PC-9 (cell line): ENCODE data around the gene C1orf21. TPM values are rescaled to one million over a fixed set of nuclear protein-coding genes. Genes with fewer than 3 reads are reported as not detected.

Source experiments
- BruUV-seq: library from RNA; stranded (reverse); fragments of 400-500 nt; replicated peaks from 2 replicates; lab custom pipeline; 2021; lab: Mats Ljungman, UMichigan
- CTCF ChIA-PET: fragments of 300-600 bp; sonication (Branson Sonifier 250); formaldehyde crosslinking; loops from one replicate; lab custom pipeline; 2022; ENCODE audit warnings: antibody characterized with exemption; lab: Charles Lee
- POLR2A ChIA-PET: fragments of 300-600 bp; sonication (Branson Sonifier 250); formaldehyde crosslinking; loops from one replicate; lab custom pipeline; 2022; ENCODE audit warnings: antibody characterized with exemption; ENCODE audit not compliant: unreplicated experiment; lab: Charles Lee
- DNase-seq, 2 experiments: peaks; one replicate each; pipeline versions ENCODE4 v3.0.0 to v3.0.0-alpha.2; 2015 to 2022; ENCODE audit warnings: mixed read lengths in 1 of 2
- H2AFZ ChIP-seq: fragments of 200-600 bp; sonication (generic); 2 replicates; pipeline ENCODE4 v1.8.1; 2017; ENCODE audit warnings: antibody characterized with exemption
- H3F3A ChIP-seq: fragments of 200-600 bp; sonication (generic); 2 replicates; pipeline ENCODE4 v1.8.1; 2017; ENCODE audit warnings: antibody characterized with exemption, mild to moderate bottlenecking, low read depth; ENCODE audit not compliant: insufficient read depth
- H3K27ac ChIP-seq: fragments of 200-600 bp; sonication (generic); 2 replicates; pipeline ENCODE4 v1.6.1; 2016; ENCODE audit warnings: mixed run types
- H3K27me3 ChIP-seq: fragments of 200-600 bp; sonication (generic); 2 replicates; pipeline ENCODE4 v1.6.1; 2016; ENCODE audit warnings: low read depth, mixed run types; ENCODE audit not compliant: insufficient read depth
- H3K36me3 ChIP-seq: fragments of 200-600 bp; sonication (generic); 2 replicates; pipeline ENCODE4 v1.6.1; 2016; ENCODE audit warnings: low read depth, mixed run types
- H3K4me1 ChIP-seq: fragments of 200-600 bp; sonication (generic); replicated peaks from 2 replicates; pipeline ENCODE4 v1.6.1; 2016; ENCODE audit warnings: mixed run types; ENCODE audit not compliant: insufficient read depth
- H3K4me2 ChIP-seq: fragments of 200-600 bp; sonication (generic); 2 replicates; pipeline ENCODE4 v1.6.1; 2017; ENCODE audit warnings: mixed run types
- H3K4me3 ChIP-seq: fragments of 200-600 bp; sonication (generic); 2 replicates; pipeline ENCODE4 v1.6.1; 2016; ENCODE audit warnings: mixed run types
- H3K79me2 ChIP-seq: fragments of 200-600 bp; sonication (generic); 2 replicates; pipeline ENCODE4 v1.6.1; 2017; ENCODE audit warnings: low read depth, mixed run types
- H3K9me2 ChIP-seq: fragments of 200-600 bp; sonication (generic); 2 replicates; pipeline ENCODE4 v1.8.1; 2017; ENCODE audit warnings: mild to moderate bottlenecking; ENCODE audit not compliant: insufficient read depth
- H3K9me3 ChIP-seq: fragments of 200-600 bp; sonication (generic); 2 replicates; pipeline ENCODE4 v1.8.1; 2016; ENCODE audit warnings: low read depth; ENCODE audit not compliant: insufficient read depth
- H4K20me1 ChIP-seq: fragments of 200-600 bp; sonication (generic); 2 replicates; pipeline ENCODE4 v1.8.1; 2017; ENCODE audit not compliant: insufficient read depth
- CTCF ChIP-seq: fragments of 200-600 bp; sonication (generic); conservative IDR thresholded peaks from 2 replicates; pipeline ENCODE4 v1.6.1; 2017; ENCODE audit warnings: mixed run types, antibody characterized with exemption, mild to moderate bottlenecking, moderate library complexity
- EZH2 ChIP-seq: fragments of 200-600 bp; sonication (generic); IDR thresholded peaks from 2 replicates; pipeline ENCODE4 v1.8.0; 2017; ENCODE audit warnings: antibody characterized with exemption, low read depth
- intact Hi-C: fragments of 100-400 bp; cut with micrococcal nuclease; formaldehyde crosslinking; loops from one replicate; pipeline ENCODE4 v1.10.0; 2022; ENCODE audit not compliant: unreplicated experiment
- total RNA-seq: library from RNA; stranded (reverse); gene quantifications from 2 replicates; pipeline ENCODE4 v1.2.3, GENCODE V29; 2021

C1orf21 gene
- total RNA-seq, 1 experiment from 2014 or later, result 13.8 TPM

GRCh38 chr1:184461321-184461720 lies 74.5 kb downstream of the C1orf21 start:
- H3K9me2 ChIP-seq, result 0 out of 2 replicates have a peak, but pooled peaks cover 4% of the 10 kb centered on the region
- BruUV-seq, result no TSS peak
- no peak overlapping the region for H3K4me2 ChIP-seq
- no peak for TF ChIP-seq CTCF
- TF ChIP-seq EZH2, result no peak
- no peaks in the 10 kb centered on the region for H3K9me3 ChIP-seq
- intact Hi-C loops, result no loop called here
- no peak overlapping the region for H3K4me3 ChIP-seq
- H3K4me1 ChIP-seq, result no peaks in the 10 kb centered on the region
- H2AFZ ChIP-seq, result no peak overlapping the region
- H3F3A ChIP-seq, result no peaks in the 10 kb centered on the region
- CTCF ChIA-PET, result no interaction called here
- no peaks in the 10 kb centered on the region for H3K79me2 ChIP-seq
- H3K27me3 ChIP-seq, result no peaks in the 10 kb centered on the region
- H3K27ac ChIP-seq, result no peak overlapping the region
- POLR2A ChIA-PET, result no interaction called here
- no peaks in the 10 kb centered on the region for H4K20me1 ChIP-seq
- H3K36me3 ChIP-seq, result no peaks in the 10 kb centered on the region
- DNase-seq, result no peak

DNA sequence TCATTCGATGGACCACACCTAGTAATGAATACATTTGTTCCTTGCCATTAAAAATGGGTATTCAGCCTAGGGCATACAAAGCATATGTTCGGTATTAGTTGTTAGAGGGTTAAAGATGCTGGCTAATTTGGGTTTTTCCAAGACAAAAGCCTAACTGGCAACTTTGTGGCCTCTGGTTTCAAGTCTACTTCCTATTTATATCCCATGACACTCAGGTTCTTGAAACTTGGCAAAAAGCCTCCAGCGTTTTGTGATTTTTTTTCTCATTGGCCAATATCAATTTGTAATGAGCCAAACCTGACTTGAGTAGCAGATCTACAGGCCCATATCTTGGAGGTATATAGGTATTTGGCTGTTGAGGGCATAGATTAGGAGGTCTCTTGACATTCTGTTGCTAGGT lies 75.3 kb downstream of the C1orf21 start:
- Histone ChIP-seq H3K4me1 (no peaks in the 10 kb centered on the region), H3K27ac (no peak overlapping the region), H2AFZ (no peak overlapping the region), H3K9me2 (0 out of 2 replicates have a peak, but pooled peaks cover 4% of the 10 kb centered on the region), H3K27me3 (no peaks in the 10 kb centered on the region), H4K20me1 (no peaks in the 10 kb centered on the region), H3K79me2 (no peaks in the 10 kb centered on the region), H3K4me3 (no peak overlapping the region), H3F3A (no peaks in the 10 kb centered on the region), H3K9me3 (no peaks in the 10 kb centered on the region), H3K4me2 (no peak overlapping the region), H3K36me3 (no peaks in the 10 kb centered on the region)
- DNase-seq, result no peak
- TF ChIP-seq EZH2 (no peak), CTCF (no peak)
- BruUV-seq, result no TSS peak
- ChIA-PET CTCF (no interaction called here), POLR2A (no interaction called here)
- intact Hi-C loops, result no loop called here

- H3K9me3 ChIP-seq, result no peaks in the 10 kb centered on the region
- no peak overlapping the region for H3K4me2 ChIP-seq
- H4K20me1 ChIP-seq, result no peaks in the 10 kb centered on the region
- H3K9me2 ChIP-seq, result 0 out of 2 replicates have a peak, but pooled peaks cover 4% of the 10 kb centered on the region
- no peak for TF ChIP-seq CTCF
- no peak for TF ChIP-seq EZH2
- POLR2A ChIA-PET, result no interaction called here
- no peaks in the 10 kb centered on the region for H3K36me3 ChIP-seq
- no peak overlapping the region for H2AFZ ChIP-seq
- no peak for DNase-seq
- no peaks in the 10 kb centered on the region for H3K27me3 ChIP-seq
- no peaks in the 10 kb centered on the region for H3K4me1 ChIP-seq
- intact Hi-C loops, result no loop called here
- H3K79me2 ChIP-seq, result no peaks in the 10 kb centered on the region
- no peak overlapping the region for H3K4me3 ChIP-seq
- no peaks in the 10 kb centered on the region for H3F3A ChIP-seq
- CTCF ChIA-PET, result no interaction called here
- no peak overlapping the region for H3K27ac ChIP-seq
- no TSS peak for BruUV-seq
These were observed 76.2 kb downstream of the C1orf21 start for GRCh38 chr1:184462990-184463389.
